Rectal smooth muscle tissue (tissue), 1 donor: ENCODE data around the gene HOXA13.

ENCODE experiments used
- H3K27ac ChIP-seq: one replicate; pipeline ENCODE4 v1.7.0; 2013; ENCODE audit warnings: low read depth, low read length, inconsistent platforms
- H3K27me3 ChIP-seq: one replicate; pipeline ENCODE4 v1.7.0; 2013; ENCODE audit warnings: low read length; ENCODE audit not compliant: control insufficient read depth, insufficient read depth
- H3K36me3 ChIP-seq: one replicate; pipeline ENCODE4 v1.7.0; 2013; ENCODE audit warnings: low read length; ENCODE audit not compliant: control insufficient read depth, insufficient read depth
- H3K4me1 ChIP-seq: one replicate; pipeline ENCODE4 v1.7.0; 2013; ENCODE audit warnings: low read length; ENCODE audit not compliant: control insufficient read depth, insufficient read depth
- H3K4me3 ChIP-seq: one replicate; pipeline ENCODE4 v1.7.0; 2013; ENCODE audit warnings: low read length
- H3K9ac ChIP-seq: one replicate; pipeline ENCODE4 v1.7.0; 2013; ENCODE audit warnings: low read length

HOXA13 gene

GRCh38 chr7:27154901-27155815 lies 44.7 kb downstream of the HOXA13 start:
- H3K36me3 ChIP-seq = no peaks in the 10 kb centered on the region
- H3K4me3 ChIP-seq = peak overlapping the region; percentile 69
- H3K4me1 ChIP-seq = peaks cover 12% of the 10 kb centered on the region
- peak overlapping the region; percentile 89 for H3K27ac ChIP-seq
- peaks cover 8% of the 10 kb centered on the region for H3K27me3 ChIP-seq
- peak overlapping the region; percentile 3 for H3K9ac ChIP-seq

- H3K27me3 ChIP-seq = peaks cover 8% of the 10 kb centered on the region
- peak overlapping the region; percentile 26 for H3K4me3 ChIP-seq
- no peaks in the 10 kb centered on the region for H3K36me3 ChIP-seq
- H3K4me1 ChIP-seq = peaks cover 12% of the 10 kb centered on the region
- H3K27ac ChIP-seq = no peak overlapping the region
- no peak overlapping the region for H3K9ac ChIP-seq
Measured at GRCh38 chr7:27154369-27154768, 45.5 kb downstream of the HOXA13 start.

- Histone ChIP-seq H3K9ac (no peak overlapping the region), H3K27ac (no peak overlapping the region), H3K4me1 (peaks cover 12% of the 10 kb centered on the region), H3K4me3 (no peak overlapping the region), H3K36me3 (no peaks in the 10 kb centered on the region), H3K27me3 (peaks cover 7% of the 10 kb centered on the region)
Measured at GRCh38 chr7:27153526-27153925, 46.4 kb downstream of the HOXA13 start.

GRCh38 chr7:27152816-27153442 lies 47.0 kb downstream of the HOXA13 start:
- Histone ChIP-seq H3K27me3 (peaks cover 7% of the 10 kb centered on the region), H3K36me3 (no peaks in the 10 kb centered on the region), H3K4me3 (peak overlapping the region; percentile 90), H3K4me1 (peaks cover 16% of the 10 kb centered on the region), H3K9ac (no peak overlapping the region), H3K27ac (peak overlapping the region; percentile 96)

GRCh38 chr7:27151931-27152815 lies 47.7 kb downstream of the HOXA13 start, which contains the start of gene HOXA3:
HOXA3 (minus strand) TSS chr7:27152583; CDS start chr7:27110640, 41,943 bp downstream.
- H3K27ac ChIP-seq = peak within 1 kb of the TSS; percentile 96

GRCh38 chr7:27151341-27151930 lies 48.5 kb downstream of the HOXA13 start:
- H3K4me3 ChIP-seq = peak overlapping the region; percentile 90
- H3K36me3 ChIP-seq = no peaks in the 10 kb centered on the region
- peak overlapping the region; percentile 93 for H3K9ac ChIP-seq
- peaks cover 7% of the 10 kb centered on the region for H3K27me3 ChIP-seq
- peak overlapping the region; percentile 96 for H3K27ac ChIP-seq
- peaks cover 23% of the 10 kb centered on the region for H3K4me1 ChIP-seq

More at GRCh38 chr7:27151931-27152815, 47.7 kb downstream of the HOXA13 start, which contains the start of gene HOXA3:
- H3K36me3 ChIP-seq = no peaks in the 10 kb centered on the region
- H3K27me3 ChIP-seq = peaks cover 7% of the 10 kb centered on the region
- H3K4me1 ChIP-seq = peaks cover 20% of the 10 kb centered on the region
- peak within 1 kb of the TSS; percentile 93 for H3K9ac ChIP-seq
- peak within 1 kb of the TSS; percentile 90 for H3K4me3 ChIP-seq

GRCh38 chr7:27150568-27151340 lies 49.1 kb downstream of the HOXA13 start:
- no peaks in the 10 kb centered on the region for H3K36me3 ChIP-seq
- peaks cover 23% of the 10 kb centered on the region for H3K4me1 ChIP-seq
- H3K27me3 ChIP-seq = peaks cover 7% of the 10 kb centered on the region
- peak overlapping the region; percentile 90 for H3K4me3 ChIP-seq
- peak overlapping the region; percentile 96 for H3K27ac ChIP-seq
- H3K9ac ChIP-seq = peak overlapping the region; percentile 93

- Histone ChIP-seq H3K4me1 (peaks cover 17% of the 10 kb centered on the region), H3K27ac (peak overlapping the region; percentile 96), H3K4me3 (peak overlapping the region; percentile 90), H3K36me3 (peaks cover 6% of the 10 kb centered on the region), H3K27me3 (peaks cover 7% of the 10 kb centered on the region), H3K9ac (peak overlapping the region; percentile 50)
Measured at GRCh38 chr7:27149842-27150567, 49.9 kb downstream of the HOXA13 start.

- Histone ChIP-seq H3K9ac (peak overlapping the region; percentile 25), H3K36me3 (peaks cover 9% of the 10 kb centered on the region), H3K27ac (peak overlapping the region; percentile 87), H3K4me1 (peaks cover 16% of the 10 kb centered on the region), H3K27me3 (peaks cover 7% of the 10 kb centered on the region), H3K4me3 (peak overlapping the region; percentile 75)
Measured at GRCh38 chr7:27148756-27149641, 50.9 kb downstream of the HOXA13 start.
